ENCODE measurements around the gene CARD11. TPM values are rescaled to one million over a fixed set of nuclear protein-coding genes. Genes with fewer than 3 reads are reported as not detected.
A peak's percentile ranks its signal among the peaks of the same experiment; 100 is the strongest.

CARD11 gene
- total and polyA plus RNA-seq, 4 donors = 0.77 to 1.2 (median 1.1) TPM

GRCh38 chr7:2880874-2881533 lies 162.7 kb downstream of the CARD11 start:
- no peaks in the 10 kb centered on the region for H3K9me3 ChIP-seq (ENCODE audit: control insufficient read depth, insufficient read depth, low read length)
- DNase-seq (ENCODE audit: low read depth in 4 of 6, low spot score in 6 of 6) = peak in 1 of 6 donors; percentile 76
- no peak overlapping the region for H3K27ac ChIP-seq (ENCODE audit: low read depth, low read length)
- no peaks in the 10 kb centered on the region for H3K27me3 ChIP-seq (ENCODE audit: control insufficient read depth, insufficient read depth, low read length)
- H3K4me1 ChIP-seq (ENCODE audit: control insufficient read depth, insufficient read depth, low read length) = peaks cover 40% of the 10 kb centered on the region
- 56% methylated on average over 16 of the region's 18 CpGs for WGBS (ENCODE audit: insufficient coverage)
- H3K36me3 ChIP-seq (ENCODE audit: control insufficient read depth, insufficient read depth, low read length) = no peaks in the 10 kb centered on the region
- no peak overlapping the region for H3K4me3 ChIP-seq (ENCODE audit: low read depth, low read length)

GRCh38 chr7:2880051-2880450 lies 163.6 kb downstream of the CARD11 start:
- H3K27me3 ChIP-seq (ENCODE audit: control insufficient read depth, insufficient read depth, low read length) = no peaks in the 10 kb centered on the region
- WGBS (ENCODE audit: insufficient coverage) = 74% methylated on average over 8 of the region's 8 CpGs

GRCh38 chr7:2879354-2879753 lies 164.3 kb downstream of the CARD11 start:
- Histone ChIP-seq H3K36me3 (ENCODE audit: control insufficient read depth, insufficient read depth, low read length) (no peaks in the 10 kb centered on the region), H3K4me3 (ENCODE audit: low read depth, low read length) (no peak overlapping the region), H3K27me3 (ENCODE audit: control insufficient read depth, insufficient read depth, low read length) (no peaks in the 10 kb centered on the region), H3K9me3 (ENCODE audit: control insufficient read depth, insufficient read depth, low read length) (no peaks in the 10 kb centered on the region), H3K4me1 (ENCODE audit: control insufficient read depth, insufficient read depth, low read length) (peaks cover 43% of the 10 kb centered on the region), H3K27ac (ENCODE audit: low read depth, low read length) (no peak overlapping the region)
- no peak for DNase-seq (ENCODE audit: low read depth in 4 of 6, low spot score in 6 of 6)
- 96% methylated on average over 8 of the region's 8 CpGs for WGBS (ENCODE audit: insufficient coverage)

More at GRCh38 chr7:2880051-2880450, 163.6 kb downstream of the CARD11 start:
- Histone ChIP-seq H3K9me3 (ENCODE audit: control insufficient read depth, insufficient read depth, low read length) (no peaks in the 10 kb centered on the region), H3K27ac (ENCODE audit: low read depth, low read length) (no peak overlapping the region), H3K36me3 (ENCODE audit: control insufficient read depth, insufficient read depth, low read length) (no peaks in the 10 kb centered on the region), H3K4me1 (ENCODE audit: control insufficient read depth, insufficient read depth, low read length) (peaks cover 43% of the 10 kb centered on the region), H3K4me3 (ENCODE audit: low read depth, low read length) (no peak overlapping the region)
- peak in 1 of 6 donors; percentile 14 for DNase-seq (ENCODE audit: low read depth in 4 of 6, low spot score in 6 of 6)

GRCh38 chr7:2878306-2878705 lies 165.4 kb downstream of the CARD11 start:
- Histone ChIP-seq H3K27ac (ENCODE audit: low read depth, low read length) (no peak overlapping the region), H3K4me3 (ENCODE audit: low read depth, low read length) (no peak overlapping the region), H3K27me3 (ENCODE audit: control insufficient read depth, insufficient read depth, low read length) (no peaks in the 10 kb centered on the region), H3K36me3 (ENCODE audit: control insufficient read depth, insufficient read depth, low read length) (no peaks in the 10 kb centered on the region), H3K9me3 (ENCODE audit: control insufficient read depth, insufficient read depth, low read length) (no peaks in the 10 kb centered on the region), H3K4me1 (ENCODE audit: control insufficient read depth, insufficient read depth, low read length) (peaks cover 43% of the 10 kb centered on the region)
- WGBS (ENCODE audit: insufficient coverage) = 78% methylated on average over 2 of the region's 3 CpGs
- DNase-seq (ENCODE audit: low read depth in 4 of 6, low spot score in 6 of 6) = no peak

- H3K4me3 ChIP-seq (ENCODE audit: low read depth, low read length) = no peak overlapping the region
Measured at GRCh38 chr7:2876031-2876731, 167.5 kb downstream of the CARD11 start.

GRCh38 chr7:2873686-2874551 lies 169.7 kb downstream of the CARD11 start:
- Histone ChIP-seq H3K36me3 (ENCODE audit: control insufficient read depth, insufficient read depth, low read length) (no peaks in the 10 kb centered on the region), H3K27ac (ENCODE audit: low read depth, low read length) (no peak overlapping the region), H3K4me1 (ENCODE audit: control insufficient read depth, insufficient read depth, low read length) (peaks cover 16% of the 10 kb centered on the region), H3K4me3 (ENCODE audit: low read depth, low read length) (no peak overlapping the region), H3K9me3 (ENCODE audit: control insufficient read depth, insufficient read depth, low read length) (no peaks in the 10 kb centered on the region), H3K27me3 (ENCODE audit: control insufficient read depth, insufficient read depth, low read length) (no peaks in the 10 kb centered on the region)
- DNase-seq (ENCODE audit: low read depth in 4 of 6, low spot score in 6 of 6) = peak in 1 of 6 donors; percentile 52
- 82% methylated on average over 3 of the region's 7 CpGs for WGBS (ENCODE audit: insufficient coverage)

More at GRCh38 chr7:2876031-2876731, 167.5 kb downstream of the CARD11 start:
- WGBS (ENCODE audit: insufficient coverage) = 35% methylated on average over 18 of the region's 24 CpGs
- Histone ChIP-seq H3K9me3 (ENCODE audit: control insufficient read depth, insufficient read depth, low read length) (no peaks in the 10 kb centered on the region), H3K36me3 (ENCODE audit: control insufficient read depth, insufficient read depth, low read length) (no peaks in the 10 kb centered on the region), H3K4me1 (ENCODE audit: control insufficient read depth, insufficient read depth, low read length) (peaks cover 26% of the 10 kb centered on the region), H3K27me3 (ENCODE audit: control insufficient read depth, insufficient read depth, low read length) (no peaks in the 10 kb centered on the region), H3K27ac (ENCODE audit: low read depth, low read length) (no peak overlapping the region)
- peak in 1 of 6 donors; percentile 79 for DNase-seq (ENCODE audit: low read depth in 4 of 6, low spot score in 6 of 6)

- no peaks in the 10 kb centered on the region for H3K9me3 ChIP-seq (ENCODE audit: control insufficient read depth, insufficient read depth, low read length)
- WGBS (ENCODE audit: insufficient coverage) = 49% methylated on average over 10 of the region's 10 CpGs
- peak in 1 of 6 donors; percentile 51 for DNase-seq (ENCODE audit: low read depth in 4 of 6, low spot score in 6 of 6)
- H3K27me3 ChIP-seq (ENCODE audit: control insufficient read depth, insufficient read depth, low read length) = no peaks in the 10 kb centered on the region
- H3K4me3 ChIP-seq (ENCODE audit: low read depth, low read length) = no peak overlapping the region
- no peaks in the 10 kb centered on the region for H3K36me3 ChIP-seq (ENCODE audit: control insufficient read depth, insufficient read depth, low read length)
- H3K4me1 ChIP-seq (ENCODE audit: control insufficient read depth, insufficient read depth, low read length) = peaks cover 16% of the 10 kb centered on the region
- no peak overlapping the region for H3K27ac ChIP-seq (ENCODE audit: low read depth, low read length)
Measured at GRCh38 chr7:2873146-2873545, 170.5 kb downstream of the CARD11 start.

GRCh38 chr7:2872296-2872874 lies 171.3 kb downstream of the CARD11 start:
- no peak overlapping the region for H3K27ac ChIP-seq (ENCODE audit: low read depth, low read length)
- H3K27me3 ChIP-seq (ENCODE audit: control insufficient read depth, insufficient read depth, low read length) = no peaks in the 10 kb centered on the region
- no peaks in the 10 kb centered on the region for H3K36me3 ChIP-seq (ENCODE audit: control insufficient read depth, insufficient read depth, low read length)
- peaks cover 16% of the 10 kb centered on the region for H3K4me1 ChIP-seq (ENCODE audit: control insufficient read depth, insufficient read depth, low read length)
- no peaks in the 10 kb centered on the region for H3K9me3 ChIP-seq (ENCODE audit: control insufficient read depth, insufficient read depth, low read length)
- DNase-seq (ENCODE audit: low read depth in 4 of 6, low spot score in 6 of 6) = peak in 1 of 6 donors; percentile 70
- H3K4me3 ChIP-seq (ENCODE audit: low read depth, low read length) = no peak overlapping the region
- 73% methylated on average over 10 of the region's 10 CpGs for WGBS (ENCODE audit: insufficient coverage)

GRCh38 chr7:2870471-2870931 lies 173.2 kb downstream of the CARD11 start:
- no peak overlapping the region for H3K4me3 ChIP-seq (ENCODE audit: low read depth, low read length)
- no peak overlapping the region for H3K27ac ChIP-seq (ENCODE audit: low read depth, low read length)
- peaks cover 4% of the 10 kb centered on the region for H3K4me1 ChIP-seq (ENCODE audit: control insufficient read depth, insufficient read depth, low read length)
- no peaks in the 10 kb centered on the region for H3K9me3 ChIP-seq (ENCODE audit: control insufficient read depth, insufficient read depth, low read length)
- H3K27me3 ChIP-seq (ENCODE audit: control insufficient read depth, insufficient read depth, low read length) = no peaks in the 10 kb centered on the region
- 45% methylated on average over 10 of the region's 10 CpGs for WGBS (ENCODE audit: insufficient coverage)
- H3K36me3 ChIP-seq (ENCODE audit: control insufficient read depth, insufficient read depth, low read length) = no peaks in the 10 kb centered on the region
- DNase-seq (ENCODE audit: low read depth in 4 of 6, low spot score in 6 of 6) = no peak
